Measurements from ENCODE around the gene ORMDL2.

The ORMDL2 gene

GRCh38 chr12:55788546-55788945, 29.3 kb upstream of the ORMDL2 start:
- Histone ChIP-seq H2AFZ (ENCODE audit: low read length) (no peak overlapping the region), H2BK5ac (ENCODE audit: low read length) (no peak overlapping the region), H3K4me2 (ENCODE audit: insufficient read depth, low read length, poor library complexity, severe bottlenecking) (no peak overlapping the region), H3K27ac (replicated peaks; ENCODE audit: low read length) (no peak overlapping the region), H4K8ac (ENCODE audit: low read depth, low read length) (no peak overlapping the region), H3K18ac (ENCODE audit: low read length) (no peak overlapping the region), H2BK15ac (ENCODE audit: low read length) (no peak overlapping the region), H2AK5ac (ENCODE audit: low read depth, low read length) (no peak overlapping the region), H3K4me1 (ENCODE audit: control insufficient read depth in 2 of 2, insufficient read depth in 1 of 2, low read depth in 1 of 2, low read length in 2 of 2) (no peaks in the 10 kb centered on the region), H3K9ac (ENCODE audit: low read depth, low read length, poor library complexity) (no peak overlapping the region), H3K36me3 (replicated peaks in 1 of 2; ENCODE audit: control insufficient read depth in 2 of 2, insufficient read depth in 2 of 2, low read length in 2 of 2) (peaks cover 23 to 96% of the 10 kb centered on the region in 2 donors), H3K4me3 (ENCODE audit: low read length in 2 of 2) (no peak overlapping the region), H3K4ac (ENCODE audit: low read length) (no peak overlapping the region), H2BK12ac (ENCODE audit: low read length) (no peak overlapping the region), H4K91ac (ENCODE audit: low read depth, low read length, poor library complexity) (no peak overlapping the region), H3K23ac (ENCODE audit: low read depth, low read length, poor library complexity) (no peak overlapping the region), H3K79me1 (ENCODE audit: low read depth, low read length) (no peaks in the 10 kb centered on the region), H3K9me3 (replicated peaks in 1 of 2; ENCODE audit: control insufficient read depth in 2 of 2, insufficient read depth in 1 of 2, low read depth in 1 of 2, low read length in 2 of 2) (peaks cover 0 to 5% of the 10 kb centered on the region in 2 donors), H2BK120ac (ENCODE audit: low read depth, low read length) (no peak overlapping the region), H3K27me3 (ENCODE audit: control insufficient read depth in 3 of 3, insufficient read depth in 3 of 3, low read depth in 1 of 3, low read length in 3 of 3) (no peaks in the 10 kb centered on the region), H3K14ac (ENCODE audit: low read length) (no peak overlapping the region)
- no peak for DNase-seq (ENCODE audit: low spot score)
- WGBS, 2 donors (ENCODE audit: extremely low coverage in 2 of 2, insufficient read length in 2 of 2, insufficient replicate concordance in 1 of 2), result no CpG with 5 or more reads among the region's 7 CpGs

GRCh38 chr12:55789171-55789570, 28.7 kb upstream of the ORMDL2 start:
- Histone ChIP-seq H3K4me3 (ENCODE audit: low read length in 2 of 2) (no peak overlapping the region), H3K9me3 (replicated peaks in 1 of 2; ENCODE audit: control insufficient read depth in 2 of 2, insufficient read depth in 1 of 2, low read depth in 1 of 2, low read length in 2 of 2) (peaks cover 0 to 5% of the 10 kb centered on the region in 2 donors), H3K27me3 (ENCODE audit: control insufficient read depth in 3 of 3, insufficient read depth in 3 of 3, low read depth in 1 of 3, low read length in 3 of 3) (no peaks in the 10 kb centered on the region), H2AK5ac (ENCODE audit: low read depth, low read length) (no peak overlapping the region), H2AFZ (ENCODE audit: low read length) (no peak overlapping the region), H4K8ac (ENCODE audit: low read depth, low read length) (no peak overlapping the region), H3K18ac (ENCODE audit: low read length) (no peak overlapping the region), H3K4me1 (ENCODE audit: control insufficient read depth in 2 of 2, insufficient read depth in 1 of 2, low read depth in 1 of 2, low read length in 2 of 2) (no peaks in the 10 kb centered on the region), H2BK15ac (ENCODE audit: low read length) (no peak overlapping the region), H3K4me2 (ENCODE audit: insufficient read depth, low read length, poor library complexity, severe bottlenecking) (no peak overlapping the region), H3K4ac (ENCODE audit: low read length) (no peak overlapping the region), H2BK5ac (ENCODE audit: low read length) (no peak overlapping the region), H3K79me1 (ENCODE audit: low read depth, low read length) (no peaks in the 10 kb centered on the region), H2BK12ac (ENCODE audit: low read length) (no peak overlapping the region), H3K14ac (ENCODE audit: low read length) (no peak overlapping the region), H3K9ac (ENCODE audit: low read depth, low read length, poor library complexity) (no peak overlapping the region), H4K91ac (ENCODE audit: low read depth, low read length, poor library complexity) (no peak overlapping the region), H3K23ac (ENCODE audit: low read depth, low read length, poor library complexity) (no peak overlapping the region), H2BK120ac (ENCODE audit: low read depth, low read length) (no peak overlapping the region), H3K36me3 (replicated peaks in 1 of 2; ENCODE audit: control insufficient read depth in 2 of 2, insufficient read depth in 2 of 2, low read length in 2 of 2) (peaks cover 21 to 96% of the 10 kb centered on the region in 2 donors), H3K27ac (replicated peaks; ENCODE audit: low read length) (no peak overlapping the region)
- no peak for DNase-seq (ENCODE audit: low spot score)
- no CpG with 5 or more reads among the region's 2 CpGs for WGBS, 2 donors (ENCODE audit: extremely low coverage in 2 of 2, insufficient read length in 2 of 2, insufficient replicate concordance in 1 of 2)

GRCh38 chr12:55789893-55790292, 27.9 kb upstream of the ORMDL2 start:
- WGBS, 2 donors (ENCODE audit: extremely low coverage in 2 of 2, insufficient read length in 2 of 2, insufficient replicate concordance in 1 of 2), result no CpG with 5 or more reads among the region's 4 CpGs
- DNase-seq (ENCODE audit: low spot score), result no peak
- peaks cover 0 to 5% of the 10 kb centered on the region in 2 donors for H3K9me3 ChIP-seq (replicated peaks in 1 of 2; ENCODE audit: control insufficient read depth in 2 of 2, insufficient read depth in 1 of 2, low read depth in 1 of 2, low read length in 2 of 2)
- H3K4me3 ChIP-seq (ENCODE audit: low read length in 2 of 2), result no peak overlapping the region
- H3K4me1 ChIP-seq (ENCODE audit: control insufficient read depth in 2 of 2, insufficient read depth in 1 of 2, low read depth in 1 of 2, low read length in 2 of 2), result no peaks in the 10 kb centered on the region
- no peaks in the 10 kb centered on the region for H3K79me1 ChIP-seq (ENCODE audit: low read depth, low read length)
- H3K36me3 ChIP-seq (replicated peaks in 1 of 2; ENCODE audit: control insufficient read depth in 2 of 2, insufficient read depth in 2 of 2, low read length in 2 of 2), result peaks cover 20 to 96% of the 10 kb centered on the region in 2 donors
- H3K27me3 ChIP-seq (ENCODE audit: control insufficient read depth in 3 of 3, insufficient read depth in 3 of 3, low read depth in 1 of 3, low read length in 3 of 3), result no peaks in the 10 kb centered on the region
- H2BK12ac ChIP-seq (ENCODE audit: low read length), result no peak overlapping the region
- no peak overlapping the region for H2BK5ac ChIP-seq (ENCODE audit: low read length)
- no peak overlapping the region for H3K4ac ChIP-seq (ENCODE audit: low read length)
- no peak overlapping the region for H3K14ac ChIP-seq (ENCODE audit: low read length)
- H2AFZ ChIP-seq (ENCODE audit: low read length), result no peak overlapping the region
- no peak overlapping the region for H2BK15ac ChIP-seq (ENCODE audit: low read length)
- no peak overlapping the region for H4K91ac ChIP-seq (ENCODE audit: low read depth, low read length, poor library complexity)
- H3K18ac ChIP-seq (ENCODE audit: low read length), result no peak overlapping the region
- H3K4me2 ChIP-seq (ENCODE audit: insufficient read depth, low read length, poor library complexity, severe bottlenecking), result no peak overlapping the region
- no peak overlapping the region for H3K23ac ChIP-seq (ENCODE audit: low read depth, low read length, poor library complexity)
- no peak overlapping the region for H3K27ac ChIP-seq (replicated peaks; ENCODE audit: low read length)
- H3K9ac ChIP-seq (ENCODE audit: low read depth, low read length, poor library complexity), result no peak overlapping the region
- H2BK120ac ChIP-seq (ENCODE audit: low read depth, low read length), result no peak overlapping the region
- no peak overlapping the region for H4K8ac ChIP-seq (ENCODE audit: low read depth, low read length)
- H2AK5ac ChIP-seq (ENCODE audit: low read depth, low read length), result no peak overlapping the region

GRCh38 chr12:55795950-55796349, 21.9 kb upstream of the ORMDL2 start:
- no peak overlapping the region for H2AFZ ChIP-seq (ENCODE audit: low read length)
- no peak overlapping the region for H3K14ac ChIP-seq (ENCODE audit: low read length)

More at GRCh38 chr12:55795950-55796349, 21.9 kb upstream of the ORMDL2 start:
- Histone ChIP-seq H2BK12ac (ENCODE audit: low read length) (no peak overlapping the region), H3K4me2 (ENCODE audit: insufficient read depth, low read length, poor library complexity, severe bottlenecking) (no peak overlapping the region), H3K79me1 (ENCODE audit: low read depth, low read length) (no peaks in the 10 kb centered on the region), H3K18ac (ENCODE audit: low read length) (no peak overlapping the region), H3K27ac (replicated peaks; ENCODE audit: low read length) (no peak overlapping the region), H3K4me1 (ENCODE audit: control insufficient read depth in 2 of 2, insufficient read depth in 1 of 2, low read depth in 1 of 2, low read length in 2 of 2) (no peaks in the 10 kb centered on the region), H3K36me3 (replicated peaks in 1 of 2; ENCODE audit: control insufficient read depth in 2 of 2, insufficient read depth in 2 of 2, low read length in 2 of 2) (peaks cover 15 to 96% of the 10 kb centered on the region in 2 donors), H3K4ac (ENCODE audit: low read length) (no peak overlapping the region), H3K23ac (ENCODE audit: low read depth, low read length, poor library complexity) (no peak overlapping the region), H3K9me3 (replicated peaks in 1 of 2; ENCODE audit: control insufficient read depth in 2 of 2, insufficient read depth in 1 of 2, low read depth in 1 of 2, low read length in 2 of 2) (peaks cover 0 to 2% of the 10 kb centered on the region in 2 donors), H3K27me3 (ENCODE audit: control insufficient read depth in 3 of 3, insufficient read depth in 3 of 3, low read depth in 1 of 3, low read length in 3 of 3) (no peaks in the 10 kb centered on the region), H3K9ac (ENCODE audit: low read depth, low read length, poor library complexity) (no peak overlapping the region), H3K4me3 (ENCODE audit: low read length in 2 of 2) (no peak overlapping the region), H2AK5ac (ENCODE audit: low read depth, low read length) (no peak overlapping the region), H2BK5ac (ENCODE audit: low read length) (no peak overlapping the region), H2BK120ac (ENCODE audit: low read depth, low read length) (no peak overlapping the region), H2BK15ac (ENCODE audit: low read length) (no peak overlapping the region), H4K91ac (ENCODE audit: low read depth, low read length, poor library complexity) (no peak overlapping the region), H4K8ac (ENCODE audit: low read depth, low read length) (no peak overlapping the region)
- DNase-seq (ENCODE audit: low spot score), result no peak
